HG03442 (cell line): ENCODE results near the gene SERPINF2.
"Not testable (repeated sequence)": the region's sequence is repeated elsewhere in the genome, so short reads cannot be mapped to it uniquely, and the experiment has no call there.

Experiments
- ATAC-seq: cut with Tn5 transposase; IDR thresholded peaks from one replicate; pipeline ENCODE4 v1.9.1; 2021; ENCODE audit warnings: mild to moderate bottlenecking, moderate library complexity; ENCODE audit not compliant: unreplicated experiment

SERPINF2 gene

DNA sequence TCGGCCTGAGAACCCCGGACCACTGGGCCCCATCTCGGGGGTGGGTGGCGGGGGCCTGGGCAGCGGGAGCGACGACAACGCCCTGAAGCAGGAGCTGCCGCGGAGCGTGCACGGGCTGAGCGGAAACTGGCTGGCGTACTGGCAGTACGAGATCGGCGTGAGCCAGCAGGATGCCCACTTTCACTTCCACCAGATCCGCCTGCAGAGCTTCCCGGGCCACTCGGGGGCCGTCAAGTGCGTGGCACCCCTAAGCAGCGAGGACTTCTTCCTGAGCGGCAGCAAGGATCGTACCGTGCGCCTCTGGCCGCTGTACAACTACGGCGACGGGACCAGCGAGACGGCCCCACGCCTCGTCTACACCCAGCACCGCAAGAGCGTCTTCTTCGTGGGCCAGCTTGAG is 8.9 kb upstream of the SERPINF2 start:
- ATAC-seq: no peak

DNA sequence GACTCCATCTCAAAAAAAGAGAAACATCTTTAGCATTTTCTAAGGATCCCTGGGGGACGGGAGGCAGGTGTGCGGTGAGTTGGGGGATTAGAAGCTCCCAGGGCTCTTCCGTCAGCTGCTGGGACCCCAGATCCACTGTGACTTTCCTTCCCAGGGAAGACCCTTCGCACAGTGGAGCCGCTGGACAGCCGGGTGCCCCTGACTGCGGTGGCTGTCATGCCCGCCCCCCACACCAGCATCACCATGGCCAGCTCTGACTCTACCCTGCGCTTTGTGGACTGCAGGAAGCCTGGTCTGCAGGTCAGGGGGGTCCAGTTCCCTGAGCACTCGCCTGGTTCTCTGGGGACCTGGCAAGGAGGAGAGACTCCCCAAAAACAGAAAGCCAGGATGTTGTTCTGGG is 7.3 kb upstream of the SERPINF2 start:
- no peak for ATAC-seq

DNA sequence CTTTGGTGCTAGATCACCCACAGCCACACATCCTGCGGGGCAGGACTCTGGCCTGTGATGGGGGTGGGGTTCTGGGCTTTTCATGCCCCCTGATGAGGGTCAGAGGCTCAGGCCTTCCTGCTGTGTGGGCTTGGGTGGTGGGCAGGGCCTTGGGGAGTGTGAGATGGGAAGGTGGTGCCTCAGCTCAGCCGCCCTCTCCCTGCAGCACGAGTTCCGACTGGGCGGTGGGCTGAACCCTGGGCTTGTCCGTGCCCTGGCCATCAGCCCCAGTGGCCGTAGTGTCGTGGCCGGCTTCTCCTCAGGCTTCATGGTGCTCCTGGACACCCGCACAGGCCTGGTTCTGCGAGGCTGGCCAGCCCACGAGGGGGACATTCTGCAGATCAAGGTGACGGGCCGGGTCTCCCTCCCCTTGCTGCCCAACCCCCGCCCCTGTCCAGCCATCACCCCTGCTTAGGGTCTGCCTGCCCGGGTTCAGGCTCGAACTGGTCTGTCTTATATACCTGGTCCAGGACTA is 6.8 kb upstream of the SERPINF2 start:
- ATAC-seq: no peak

DNA sequence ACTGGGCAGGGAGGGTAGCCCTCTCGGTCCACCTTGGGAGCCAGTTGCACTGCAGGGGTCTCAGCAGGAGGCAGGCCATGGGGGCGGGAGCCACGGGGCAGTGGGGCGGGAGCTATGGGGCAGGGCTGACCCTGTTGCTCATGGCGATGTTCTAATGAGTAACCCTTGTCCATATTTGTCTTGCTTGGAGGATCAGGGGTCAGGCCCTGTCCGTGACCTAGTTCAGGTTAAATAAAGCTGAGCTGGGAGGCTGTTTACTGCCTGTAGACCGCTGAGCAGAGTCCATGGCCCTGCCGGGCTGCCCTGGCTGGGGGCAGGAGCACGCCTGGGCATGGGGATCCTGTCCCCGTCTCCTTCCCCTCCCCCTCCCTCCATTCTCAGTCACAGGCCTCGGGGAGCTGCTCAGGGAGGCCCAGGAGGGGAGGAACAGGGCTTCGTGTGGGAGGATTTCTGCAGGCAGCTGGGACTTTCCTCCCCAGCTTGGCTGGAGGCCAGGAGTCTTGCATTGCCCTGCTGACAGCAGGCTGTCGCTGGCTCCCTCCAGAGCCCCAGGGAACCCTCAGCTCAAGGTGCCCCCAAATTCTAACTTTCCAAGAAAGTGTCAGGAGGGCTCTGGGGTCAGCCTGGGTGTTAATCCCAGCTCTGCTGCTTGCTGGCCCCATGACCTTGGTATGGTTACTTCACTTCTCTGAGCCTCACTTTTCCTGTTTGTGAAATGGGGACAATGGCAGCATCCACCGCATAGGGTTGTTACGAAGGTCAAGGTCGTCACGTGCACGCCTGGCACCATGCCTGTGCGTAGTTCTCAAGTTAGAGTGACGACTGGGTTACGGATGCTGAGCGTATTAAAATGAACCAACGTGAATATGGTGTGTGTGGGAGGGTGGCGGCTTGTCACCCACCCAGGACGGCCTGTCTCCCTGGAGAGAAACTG is 6.1 kb upstream of the SERPINF2 start:
- no peak for ATAC-seq

DNA sequence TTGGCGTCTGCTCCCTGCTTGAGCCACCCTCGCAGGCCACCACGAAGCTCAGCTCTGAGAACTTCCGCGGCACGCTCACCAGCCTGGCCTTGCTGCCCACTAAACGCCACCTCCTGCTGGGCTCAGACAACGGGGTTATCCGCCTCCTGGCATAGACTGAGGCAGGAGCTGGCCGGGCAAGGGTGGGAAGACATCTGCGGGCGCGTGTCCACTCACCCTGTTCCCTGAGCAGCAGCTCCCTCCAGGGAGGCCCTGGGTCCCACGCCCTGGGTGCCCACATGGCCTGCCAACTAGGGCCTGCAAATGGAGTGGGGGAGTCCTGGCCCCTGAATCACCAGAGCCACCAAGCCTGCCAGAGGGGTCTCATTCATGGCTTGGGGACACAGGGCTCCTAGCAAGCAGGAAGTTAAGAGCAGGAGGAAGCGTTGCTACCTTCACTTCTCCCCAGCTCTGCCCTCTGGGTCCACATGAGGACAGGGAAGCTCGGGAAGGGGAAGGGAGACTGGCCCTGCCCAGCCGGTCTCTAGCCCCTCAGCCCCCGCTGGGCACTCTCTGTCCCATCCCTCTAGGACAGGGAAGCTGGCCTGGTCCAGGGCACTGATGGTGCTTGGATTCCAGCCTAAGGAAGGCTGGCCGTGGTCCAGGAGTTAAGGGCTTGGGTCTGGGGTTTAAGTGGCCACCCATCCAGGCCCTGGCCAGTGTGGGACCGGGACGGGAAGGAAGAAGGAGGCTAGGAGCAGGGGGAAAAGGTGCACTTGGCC is 5.0 kb upstream of the SERPINF2 start:
- no peak for ATAC-seq

DNA sequence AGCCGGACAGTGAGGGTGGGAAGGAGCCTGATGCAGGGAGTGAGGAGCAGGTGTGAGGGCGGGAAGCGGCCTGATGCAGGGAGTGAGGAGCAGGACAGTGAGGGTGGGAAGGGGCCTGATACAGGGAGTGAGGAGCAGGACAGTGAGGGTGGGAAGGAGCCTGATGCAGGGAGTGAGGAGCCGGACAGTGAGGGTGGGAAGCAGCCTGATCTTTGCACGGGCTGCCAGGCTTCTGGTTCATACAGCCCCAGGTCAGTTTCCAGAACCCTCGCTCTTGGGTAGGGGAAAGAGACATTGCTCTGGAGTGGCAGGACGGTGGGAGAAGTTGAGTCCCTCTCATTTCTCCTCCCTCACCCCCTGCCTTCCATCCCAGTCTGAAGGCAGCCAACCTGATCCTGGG is 772 bp upstream of the SERPINF2 start:
- not testable (repeated sequence) for ATAC-seq

DNA sequence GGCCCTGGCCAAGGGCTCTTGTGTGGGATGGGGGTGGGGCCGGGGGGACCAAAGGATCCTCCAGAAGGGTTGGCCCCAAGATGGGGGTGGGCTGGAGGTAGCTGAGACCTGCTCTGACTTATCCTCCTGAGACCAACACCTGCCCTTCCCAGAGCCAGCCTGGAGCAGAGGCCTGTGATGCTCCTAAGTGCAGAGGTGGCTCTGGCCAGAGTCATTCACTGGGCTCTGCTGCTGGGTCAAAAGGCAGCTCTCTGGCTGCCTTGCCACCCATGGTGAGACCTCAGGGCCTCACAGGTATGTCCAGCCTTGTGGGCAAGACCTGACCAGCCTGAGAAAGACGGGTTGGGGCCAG is 393 bp downstream of the SERPINF2 start:
- no peak for ATAC-seq

DNA sequence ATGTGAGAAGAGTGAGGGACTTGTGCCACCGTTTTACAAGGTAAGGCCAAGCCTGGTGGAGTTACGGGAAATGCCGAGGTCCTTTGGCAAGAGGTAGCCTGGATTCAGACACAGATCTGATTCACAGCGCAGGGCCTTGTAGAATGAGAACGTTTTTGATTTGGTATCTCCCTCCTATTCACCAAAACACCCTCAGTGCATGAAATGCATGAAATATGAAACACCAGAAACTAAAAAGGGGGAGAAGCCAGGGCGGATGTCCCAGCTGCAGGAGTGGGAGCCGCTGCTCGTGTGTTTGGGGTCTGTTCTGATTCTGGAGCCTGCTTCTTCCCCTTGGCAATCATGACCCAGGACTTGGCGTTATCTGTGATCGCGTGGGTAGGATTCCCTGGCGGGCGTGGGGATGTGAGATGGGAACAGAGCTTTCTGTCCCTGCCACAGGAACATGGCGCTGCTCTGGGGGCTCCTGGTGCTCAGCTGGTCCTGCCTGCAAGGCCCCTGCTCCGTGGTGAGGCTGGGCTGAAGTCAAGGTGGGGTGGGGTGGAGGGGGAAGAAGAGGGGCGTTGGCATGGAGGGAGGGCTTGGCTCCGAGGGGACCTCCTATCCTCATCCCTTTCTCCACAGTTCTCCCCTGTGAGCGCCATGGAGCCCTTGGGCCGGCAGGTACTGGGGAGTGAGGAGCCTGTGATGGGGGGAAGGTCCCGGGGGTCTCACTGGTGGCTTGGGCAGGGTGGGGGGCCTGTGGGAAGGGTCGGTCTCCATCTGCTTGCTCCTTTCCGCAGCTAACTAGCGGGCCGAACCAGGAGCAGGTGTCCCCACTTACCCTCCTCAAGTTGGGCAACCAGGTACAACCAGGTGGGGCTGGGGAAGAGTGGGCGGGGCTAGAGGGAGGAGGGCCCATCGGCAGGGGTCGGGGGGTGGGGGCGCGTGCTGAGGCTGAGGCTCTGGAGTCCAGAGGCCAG is 2.2 kb downstream of the SERPINF2 start:
- no peak for ATAC-seq

DNA sequence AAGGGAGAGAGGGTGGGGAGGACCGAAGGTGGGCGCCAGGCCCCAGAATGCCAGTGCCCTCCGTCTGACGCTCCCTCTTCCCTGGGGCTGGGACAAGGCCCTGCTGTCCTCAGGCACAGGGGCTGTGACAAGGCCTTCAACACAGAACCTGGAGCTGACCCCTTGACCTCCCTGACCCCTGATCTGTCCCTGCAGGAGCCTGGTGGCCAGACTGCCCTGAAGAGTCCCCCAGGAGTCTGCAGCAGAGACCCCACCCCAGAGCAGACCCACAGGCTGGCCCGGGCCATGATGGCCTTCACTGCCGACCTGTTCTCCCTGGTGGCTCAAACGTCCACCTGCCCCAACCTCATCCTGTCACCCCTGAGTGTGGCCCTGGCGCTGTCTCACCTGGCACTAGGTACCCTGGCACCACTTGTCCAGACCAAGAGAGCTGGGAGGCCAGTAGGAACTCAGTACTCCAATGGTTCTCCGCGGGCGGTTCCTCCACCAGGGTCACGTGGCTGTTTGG is 2.9 kb downstream of the SERPINF2 start:
- ATAC-seq: no peak

DNA sequence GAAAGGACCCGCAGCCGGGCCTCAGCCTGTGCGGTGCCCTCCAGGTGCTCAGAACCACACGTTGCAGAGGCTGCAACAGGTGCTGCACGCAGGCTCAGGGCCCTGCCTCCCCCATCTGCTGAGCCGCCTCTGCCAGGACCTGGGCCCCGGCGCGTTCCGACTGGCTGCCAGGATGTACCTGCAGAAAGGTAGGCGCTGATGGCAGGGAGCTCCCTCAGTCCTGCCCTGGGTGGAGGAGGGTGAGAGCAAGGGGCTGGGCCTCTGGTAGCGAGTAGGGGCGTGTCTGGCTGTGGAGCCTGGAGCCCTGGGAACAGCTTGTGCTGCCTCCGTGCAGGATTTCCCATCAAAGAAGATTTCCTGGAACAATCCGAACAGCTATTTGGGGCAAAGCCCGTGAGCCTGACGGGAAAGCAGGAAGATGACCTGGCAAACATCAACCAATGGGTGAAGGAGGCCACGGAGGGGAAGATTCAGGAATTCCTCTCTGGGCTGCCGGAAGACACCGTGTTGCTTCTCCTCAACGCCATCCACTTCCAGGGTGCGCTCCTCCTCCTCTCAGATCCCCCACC is 4.4 kb downstream of the SERPINF2 start:
- ATAC-seq: no peak

DNA sequence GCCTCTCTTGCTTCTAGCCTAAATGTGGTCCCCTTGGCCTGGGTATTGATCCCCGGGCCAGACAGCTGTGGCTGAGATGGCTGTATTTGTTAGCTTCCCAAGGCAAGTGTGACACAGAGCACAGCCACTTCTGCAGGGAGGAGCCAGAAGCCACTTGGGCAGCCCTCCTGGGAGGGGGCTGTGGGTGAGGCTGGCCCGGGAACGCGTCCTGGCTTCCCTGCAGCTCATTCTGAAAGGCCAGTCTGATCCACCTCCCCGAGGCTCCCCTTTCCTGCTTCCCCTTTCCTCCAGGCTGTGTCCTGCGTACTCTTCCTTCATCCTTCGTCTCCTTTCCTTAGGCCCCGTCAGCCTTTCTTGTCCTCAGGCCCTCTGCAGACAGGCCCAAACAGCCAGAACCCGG is 8.0 kb downstream of the SERPINF2 start:
- ATAC-seq: no peak

DNA sequence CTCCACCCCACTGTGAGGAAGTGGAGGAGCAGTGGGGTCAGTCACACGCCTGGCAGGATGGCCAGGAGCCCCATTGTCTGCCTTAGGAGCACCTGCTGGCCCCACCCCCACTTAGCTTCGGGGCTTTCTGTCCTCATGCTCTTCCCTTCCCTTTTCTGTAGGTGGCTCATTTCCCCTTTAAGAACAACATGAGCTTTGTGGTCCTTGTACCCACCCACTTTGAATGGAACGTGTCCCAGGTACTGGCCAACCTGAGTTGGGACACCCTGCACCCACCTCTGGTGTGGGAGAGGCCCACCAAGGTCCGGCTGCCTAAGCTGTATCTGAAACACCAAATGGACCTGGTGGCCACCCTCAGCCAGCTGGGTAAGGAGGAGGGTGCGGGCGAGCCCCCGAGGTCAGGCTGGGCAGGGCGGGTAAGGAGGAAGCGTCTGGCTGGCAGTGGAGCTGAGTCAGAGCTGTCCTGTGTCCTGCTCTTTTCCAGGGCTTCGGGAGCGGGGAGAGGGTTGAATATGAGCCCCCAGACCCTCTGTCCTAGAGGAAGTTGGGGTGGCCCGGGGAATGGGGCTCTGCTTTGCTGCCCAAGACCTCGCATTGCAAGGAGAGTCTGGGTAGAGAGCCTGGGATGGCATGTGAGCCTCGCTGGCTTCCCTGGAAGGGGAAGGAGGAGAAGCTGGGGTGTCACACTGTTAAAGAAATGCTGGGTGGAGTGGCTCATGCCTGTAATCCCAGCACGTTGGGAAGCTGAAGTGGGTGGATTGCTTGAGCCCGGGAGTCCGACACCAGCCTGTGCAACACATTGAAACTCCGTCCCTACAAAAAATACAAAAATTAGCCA is 10.0 kb downstream of the SERPINF2 start:
- ATAC-seq: no peak

DNA sequence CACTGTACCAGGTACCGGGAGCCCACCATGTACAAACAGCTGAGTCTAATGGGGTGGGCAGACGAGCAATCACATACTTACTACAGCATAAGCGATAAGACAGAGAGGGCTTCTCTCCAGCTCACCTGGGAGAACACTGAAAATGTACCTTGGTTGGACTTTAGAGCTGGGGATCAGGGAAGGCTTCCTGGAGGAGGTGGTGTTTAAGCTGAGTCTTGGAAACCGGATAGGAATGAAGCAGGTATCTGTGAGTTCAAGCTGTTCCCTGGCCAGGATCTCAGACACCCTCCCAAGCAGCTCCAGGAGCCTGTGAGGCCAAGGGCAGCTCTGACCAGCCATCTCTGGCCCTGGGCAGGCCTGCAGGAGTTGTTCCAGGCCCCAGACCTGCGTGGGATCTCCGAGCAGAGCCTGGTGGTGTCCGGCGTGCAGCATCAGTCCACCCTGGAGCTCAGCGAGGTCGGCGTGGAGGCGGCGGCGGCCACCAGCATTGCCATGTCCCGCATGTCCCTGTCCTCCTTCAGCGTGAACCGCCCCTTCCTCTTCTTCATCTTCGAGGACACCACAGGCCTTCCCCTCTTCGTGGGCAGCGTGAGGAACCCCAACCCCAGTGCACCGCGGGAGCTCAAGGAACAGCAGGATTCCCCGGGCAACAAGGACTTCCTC is 11.2 kb downstream of the SERPINF2 start:
- no peak for ATAC-seq

DNA sequence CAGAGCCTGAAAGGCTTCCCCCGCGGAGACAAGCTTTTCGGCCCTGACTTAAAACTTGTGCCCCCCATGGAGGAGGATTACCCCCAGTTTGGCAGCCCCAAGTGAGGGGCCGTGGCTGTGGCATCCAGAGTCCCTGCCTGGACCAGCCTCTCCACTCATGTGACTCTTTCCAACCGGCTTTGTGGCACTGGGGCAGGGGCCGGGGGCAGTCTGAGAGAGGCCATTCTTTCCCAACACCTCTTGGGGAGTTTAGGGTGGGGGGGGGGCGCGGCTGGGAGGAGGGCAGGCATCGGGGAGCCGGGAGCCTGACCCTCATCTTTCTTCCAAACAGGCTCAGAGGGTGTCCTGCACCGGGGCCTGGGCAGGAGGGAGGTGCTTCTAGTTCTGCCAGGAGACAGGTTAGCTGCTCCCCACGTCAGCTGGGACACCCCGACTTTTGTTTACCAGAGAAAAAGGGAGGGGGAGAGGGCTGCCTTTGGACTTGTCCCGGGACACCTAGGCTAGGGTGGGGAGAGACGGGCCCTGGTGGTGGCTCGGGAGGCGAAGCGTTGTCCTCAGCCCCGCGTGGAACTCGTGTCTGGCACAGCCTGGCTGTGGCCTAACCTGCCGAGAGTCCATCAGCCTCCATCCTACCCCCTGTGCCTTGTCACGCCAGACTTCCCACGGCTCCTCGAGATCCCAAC is 11.9 kb downstream of the SERPINF2 start:
- ATAC-seq: no peak

DNA sequence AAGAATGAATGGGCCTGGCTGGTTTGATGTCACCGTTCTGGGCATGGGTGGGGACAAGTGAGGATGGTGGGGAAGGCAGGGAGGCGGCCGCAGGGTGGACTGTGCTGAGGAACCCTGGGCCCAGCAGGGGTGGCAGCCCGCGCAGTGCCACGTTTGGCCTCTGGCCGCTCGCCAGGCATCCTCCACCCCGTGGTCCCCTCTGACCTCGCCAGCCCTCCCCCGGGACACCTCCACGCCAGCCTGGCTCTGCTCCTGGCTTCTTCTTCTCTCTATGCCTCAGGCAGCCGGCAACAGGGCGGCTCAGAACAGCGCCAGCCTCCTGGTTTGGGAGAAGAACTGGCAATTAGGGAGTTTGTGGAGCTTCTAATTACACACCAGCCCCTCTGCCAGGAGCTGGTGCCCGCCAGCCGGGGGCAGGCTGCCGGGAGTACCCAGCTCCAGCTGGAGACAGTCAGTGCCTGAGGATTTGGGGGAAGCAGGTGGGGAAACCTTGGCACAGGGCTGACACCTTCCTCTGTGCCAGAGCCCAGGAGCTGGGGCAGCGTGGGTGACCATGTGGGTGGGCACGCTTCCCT is 12.7 kb downstream of the SERPINF2 start:
- ATAC-seq: no peak

DNA sequence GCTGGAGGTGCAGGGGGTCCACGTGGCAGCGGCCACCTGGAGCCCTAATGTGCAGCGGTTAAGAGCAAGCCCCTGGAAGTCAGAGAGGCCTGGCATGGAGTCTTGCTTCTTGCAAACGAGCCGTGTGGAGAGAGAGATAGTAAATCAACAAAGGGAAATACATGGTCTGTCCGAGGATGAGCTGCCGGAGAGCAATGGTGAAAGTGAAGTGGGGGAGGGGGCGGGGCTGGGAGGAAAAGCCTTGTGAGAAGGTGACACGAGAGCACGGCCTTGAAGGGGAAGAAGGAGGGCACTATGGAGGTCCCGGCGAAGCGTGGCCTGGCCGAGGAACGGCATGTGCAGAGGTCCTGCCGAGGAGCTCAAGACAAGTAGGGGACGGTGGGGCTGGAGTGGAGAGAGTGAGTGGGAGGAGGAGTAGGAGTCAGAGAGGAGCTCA is 13.2 kb downstream of the SERPINF2 start:
- no peak for ATAC-seq

DNA sequence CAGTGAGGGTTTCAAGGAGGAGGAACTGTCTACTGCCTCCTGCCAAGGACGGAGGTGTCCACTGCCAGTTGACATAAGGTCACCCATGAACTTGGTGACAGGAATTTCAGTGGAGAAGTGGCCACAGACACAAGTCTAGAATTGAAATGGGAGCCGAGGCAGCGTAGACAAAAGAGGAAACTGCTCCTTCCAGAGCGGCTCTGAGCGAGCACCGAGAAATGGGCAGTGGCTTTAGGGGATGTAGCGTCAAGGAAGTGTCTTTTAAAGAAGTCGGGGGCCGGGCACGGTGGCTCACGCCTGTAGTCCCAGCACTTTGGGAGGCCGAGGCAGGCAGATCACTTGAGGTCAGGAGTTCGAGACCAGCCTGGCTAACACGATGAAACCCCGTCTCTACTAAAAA is 16.1 kb downstream of the SERPINF2 start:
- ATAC-seq: no peak

DNA sequence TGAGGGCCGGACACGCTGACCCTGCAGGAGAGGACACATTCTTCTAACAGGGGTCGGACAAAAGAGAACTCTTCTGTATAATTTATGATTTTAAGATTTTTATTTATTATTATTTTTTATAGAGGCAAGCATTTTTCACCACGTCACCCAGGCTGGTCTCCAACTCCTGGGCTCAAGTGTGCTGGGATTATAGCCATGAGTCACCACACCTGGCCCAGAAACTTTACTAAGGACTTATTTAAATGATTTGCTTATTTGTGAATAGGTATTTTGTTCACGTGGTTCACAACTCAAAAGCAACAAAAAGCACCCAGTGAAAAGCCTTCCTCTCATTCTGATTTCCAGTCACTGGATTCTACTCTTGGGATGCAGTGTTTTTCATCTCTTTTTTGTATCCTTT is 16.9 kb downstream of the SERPINF2 start:
- no peak for ATAC-seq
